Measurements from ENCODE around the gene HAS3.

DNA sequence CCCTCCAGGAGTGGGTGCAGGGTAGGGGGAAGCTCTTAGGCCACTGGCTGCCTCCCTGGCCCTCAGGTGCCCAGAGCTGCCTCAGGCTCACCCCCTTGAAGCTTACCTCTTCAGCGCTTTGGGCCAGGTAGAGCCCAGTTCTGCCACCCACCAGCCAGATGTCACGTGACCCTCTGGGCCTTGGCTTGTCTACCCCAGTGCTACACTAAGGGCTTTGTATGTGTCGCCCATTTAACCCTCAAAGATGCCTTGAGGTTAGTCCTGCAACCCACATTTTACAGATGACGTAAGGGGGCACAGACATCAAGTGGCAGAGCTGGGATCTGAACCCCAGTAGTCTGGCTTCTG, 3.4 kb downstream of the HAS3 start:
- no peak for TF ChIP-seq RAD21 (IDR thresholded peaks at IDR 0.05; ENCODE audit: low read depth)
- no peak for TF ChIP-seq EZH2 (IDR thresholded peaks at IDR 0.05)
- TF ChIP-seq, protein P1, sequence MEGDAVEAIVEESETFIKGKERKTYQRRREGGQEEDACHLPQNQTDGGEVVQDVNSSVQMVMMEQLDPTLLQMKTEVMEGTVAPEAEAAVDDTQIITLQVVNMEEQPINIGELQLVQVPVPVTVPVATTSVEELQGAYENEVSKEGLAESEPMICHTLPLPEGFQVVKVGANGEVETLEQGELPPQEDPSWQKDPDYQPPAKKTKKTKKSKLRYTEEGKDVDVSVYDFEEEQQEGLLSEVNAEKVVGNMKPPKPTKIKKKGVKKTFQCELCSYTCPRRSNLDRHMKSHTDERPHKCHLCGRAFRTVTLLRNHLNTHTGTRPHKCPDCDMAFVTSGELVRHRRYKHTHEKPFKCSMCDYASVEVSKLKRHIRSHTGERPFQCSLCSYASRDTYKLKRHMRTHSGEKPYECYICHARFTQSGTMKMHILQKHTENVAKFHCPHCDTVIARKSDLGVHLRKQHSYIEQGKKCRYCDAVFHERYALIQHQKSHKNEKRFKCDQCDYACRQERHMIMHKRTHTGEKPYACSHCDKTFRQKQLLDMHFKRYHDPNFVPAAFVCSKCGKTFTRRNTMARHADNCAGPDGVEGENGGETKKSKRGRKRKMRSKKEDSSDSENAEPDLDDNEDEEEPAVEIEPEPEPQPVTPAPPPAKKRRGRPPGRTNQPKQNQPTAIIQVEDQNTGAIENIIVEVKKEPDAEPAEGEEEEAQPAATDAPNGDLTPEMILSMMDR (IDR thresholded peaks at IDR 0.05 in 2 of 3, conservative IDR thresholded peaks at IDR 0.05 in 1 of 3; ENCODE audit: borderline replicate concordance in 1 of 3, insufficient read depth in 1 of 3, low read depth in 2 of 3, low read length in 2 of 3): no peak
- no peak for TF ChIP-seq POLR2AphosphoS5 (IDR thresholded peaks at IDR 0.05; ENCODE audit: low read depth, low read length)
- TF ChIP-seq, protein P2, sequence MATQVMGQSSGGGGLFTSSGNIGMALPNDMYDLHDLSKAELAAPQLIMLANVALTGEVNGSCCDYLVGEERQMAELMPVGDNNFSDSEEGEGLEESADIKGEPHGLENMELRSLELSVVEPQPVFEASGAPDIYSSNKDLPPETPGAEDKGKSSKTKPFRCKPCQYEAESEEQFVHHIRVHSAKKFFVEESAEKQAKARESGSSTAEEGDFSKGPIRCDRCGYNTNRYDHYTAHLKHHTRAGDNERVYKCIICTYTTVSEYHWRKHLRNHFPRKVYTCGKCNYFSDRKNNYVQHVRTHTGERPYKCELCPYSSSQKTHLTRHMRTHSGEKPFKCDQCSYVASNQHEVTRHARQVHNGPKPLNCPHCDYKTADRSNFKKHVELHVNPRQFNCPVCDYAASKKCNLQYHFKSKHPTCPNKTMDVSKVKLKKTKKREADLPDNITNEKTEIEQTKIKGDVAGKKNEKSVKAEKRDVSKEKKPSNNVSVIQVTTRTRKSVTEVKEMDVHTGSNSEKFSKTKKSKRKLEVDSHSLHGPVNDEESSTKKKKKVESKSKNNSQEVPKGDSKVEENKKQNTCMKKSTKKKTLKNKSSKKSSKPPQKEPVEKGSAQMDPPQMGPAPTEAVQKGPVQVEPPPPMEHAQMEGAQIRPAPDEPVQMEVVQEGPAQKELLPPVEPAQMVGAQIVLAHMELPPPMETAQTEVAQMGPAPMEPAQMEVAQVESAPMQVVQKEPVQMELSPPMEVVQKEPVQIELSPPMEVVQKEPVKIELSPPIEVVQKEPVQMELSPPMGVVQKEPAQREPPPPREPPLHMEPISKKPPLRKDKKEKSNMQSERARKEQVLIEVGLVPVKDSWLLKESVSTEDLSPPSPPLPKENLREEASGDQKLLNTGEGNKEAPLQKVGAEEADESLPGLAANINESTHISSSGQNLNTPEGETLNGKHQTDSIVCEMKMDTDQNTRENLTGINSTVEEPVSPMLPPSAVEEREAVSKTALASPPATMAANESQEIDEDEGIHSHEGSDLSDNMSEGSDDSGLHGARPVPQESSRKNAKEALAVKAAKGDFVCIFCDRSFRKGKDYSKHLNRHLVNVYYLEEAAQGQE (IDR thresholded peaks at IDR 0.05; ENCODE audit: low read depth): no peak
- no peak for TF ChIP-seq ZNF274 (IDR thresholded peaks at IDR 0.05; ENCODE audit: low read depth, low read length)
- no peak for TF ChIP-seq JUND (IDR thresholded peaks at IDR 0.05)
- TF ChIP-seq, protein P3, sequence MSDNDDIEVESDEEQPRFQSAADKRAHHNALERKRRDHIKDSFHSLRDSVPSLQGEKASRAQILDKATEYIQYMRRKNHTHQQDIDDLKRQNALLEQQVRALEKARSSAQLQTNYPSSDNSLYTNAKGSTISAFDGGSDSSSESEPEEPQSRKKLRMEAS (IDR thresholded peaks at IDR 0.05): no peak
- no peak for TF ChIP-seq YY1 (IDR thresholded peaks at IDR 0.05; ENCODE audit: extremely low read depth, insufficient replicate concordance, low read depth, low read length)
- TF ChIP-seq CEBPB (IDR thresholded peaks at IDR 0.05; ENCODE audit: low read depth): no peak

All from HCT116 (cell line).